H1 (cell line): ENCODE measurements around the gene ZNF101. TPM values are rescaled to one million over a fixed set of nuclear protein-coding genes. Genes with fewer than 3 reads are reported as not detected.

Experiments
- CHD7 ChIP-seq: fragments of 300-600 bp; sonication (generic); IDR thresholded peaks from 2 replicates; pipeline ENCODE4 v1.7.1; 2012; ENCODE audit warnings: low read length, moderate library complexity, mild to moderate bottlenecking, inconsistent platforms; ENCODE audit not compliant: insufficient replicate concordance
- FOSL1 ChIP-seq: IDR thresholded peaks from 2 replicates; pipeline ENCODE4 v1.6.1; 2011; ENCODE audit warnings: mild to moderate bottlenecking, low read depth, low read length, moderate library complexity; ENCODE audit not compliant: insufficient read depth
- NANOG ChIP-seq: IDR thresholded peaks from 2 replicates; pipeline ENCODE4 v1.6.1; 2011; ENCODE audit warnings: low read length, low read depth, mild to moderate bottlenecking, inconsistent platforms; ENCODE audit not compliant: insufficient read depth, poor library complexity, severe bottlenecking
- POLR2AphosphoS5 ChIP-seq: IDR thresholded peaks from 2 replicates; pipeline ENCODE4 v1.6.1; 2011; ENCODE audit warnings: low read depth, low read length
- POU5F1 ChIP-seq: IDR thresholded peaks from 2 replicates; pipeline ENCODE4 v1.6.1; 2011; ENCODE audit warnings: low read depth, mild to moderate bottlenecking, low read length, moderate library complexity
- RFX5 ChIP-seq: IDR thresholded peaks from 2 replicates; pipeline ENCODE4 v1.6.1; 2011; ENCODE audit warnings: low read depth, low read length, improper control_type of control experiment, borderline replicate concordance
- polyA plus RNA-seq, 7 experiments: library from polyadenylated mRNA; depleted of rRNA in 3 of 7; stranded (reverse) in 5 of 7; unstranded in 2 of 7; fragments of >200 nt in 5 of 7; fragments of 200-250 nt in 2 of 7; gene quantifications; 1 replicate in 5 of 7; 2 replicates in 1 of 7; 4 replicates in 1 of 7; pipeline versions ENCODE4 v1.2.1 to v1.2.3, GENCODE V29; 2011 to 2013; ENCODE audit warnings: missing spikeins in 2 of 7, mixed read lengths in 2 of 7
- total RNA-seq: library from RNA; stranded (reverse); fragmentation: NEBNext Ultra II Directional; extraction: Animal tissue kit (Norgen Biotek cat#: 25700); gene quantifications from 2 replicates; pipeline ENCODE4 v1.2.1, GENCODE V29; 2021
- TF ChIP-seq, protein P1 (sequence below), 3 experiments: IDR thresholded peaks; 1 replicate in 2 of 3; 2 replicates in 1 of 3; pipeline versions ENCODE4 v1.5.1 to v1.6.1; 2011; ENCODE audit warnings: low read length in 3 of 3, mild to moderate bottlenecking in 3 of 3, inconsistent platforms in 2 of 3, low read depth in 1 of 3, moderate library complexity in 1 of 3; ENCODE audit not compliant: insufficient read depth in 1 of 3; ENCODE audit errors: control extremely low read depth in 1 of 3

Gene ZNF101
- total and polyA plus RNA-seq, 2 of the 8 experiments (the other 6 are each of a cell fraction or from before 2014, with no cell fraction given): 13.0 to 50.9 TPM

- TF ChIP-seq CHD7 (no peak), FOSL1 (no peak), RFX5 (no peak), POLR2AphosphoS5 (no peak), POU5F1 (no peak), NANOG (no peak)
- TF ChIP-seq, protein P1, sequence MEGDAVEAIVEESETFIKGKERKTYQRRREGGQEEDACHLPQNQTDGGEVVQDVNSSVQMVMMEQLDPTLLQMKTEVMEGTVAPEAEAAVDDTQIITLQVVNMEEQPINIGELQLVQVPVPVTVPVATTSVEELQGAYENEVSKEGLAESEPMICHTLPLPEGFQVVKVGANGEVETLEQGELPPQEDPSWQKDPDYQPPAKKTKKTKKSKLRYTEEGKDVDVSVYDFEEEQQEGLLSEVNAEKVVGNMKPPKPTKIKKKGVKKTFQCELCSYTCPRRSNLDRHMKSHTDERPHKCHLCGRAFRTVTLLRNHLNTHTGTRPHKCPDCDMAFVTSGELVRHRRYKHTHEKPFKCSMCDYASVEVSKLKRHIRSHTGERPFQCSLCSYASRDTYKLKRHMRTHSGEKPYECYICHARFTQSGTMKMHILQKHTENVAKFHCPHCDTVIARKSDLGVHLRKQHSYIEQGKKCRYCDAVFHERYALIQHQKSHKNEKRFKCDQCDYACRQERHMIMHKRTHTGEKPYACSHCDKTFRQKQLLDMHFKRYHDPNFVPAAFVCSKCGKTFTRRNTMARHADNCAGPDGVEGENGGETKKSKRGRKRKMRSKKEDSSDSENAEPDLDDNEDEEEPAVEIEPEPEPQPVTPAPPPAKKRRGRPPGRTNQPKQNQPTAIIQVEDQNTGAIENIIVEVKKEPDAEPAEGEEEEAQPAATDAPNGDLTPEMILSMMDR (IDR thresholded peaks at IDR 0.05; ENCODE audit: control extremely low read depth in 1 of 3, insufficient read depth in 1 of 3, low read depth in 1 of 3, low read length in 3 of 3): no peak
Observed at GRCh38 chr19:19652482-19653295, 15.9 kb upstream of the ZNF101 start (continued).
